ENCODE data around the gene NKTR. TPM values are rescaled to one million over a fixed set of nuclear protein-coding genes. Genes with fewer than 3 reads are reported as not detected.

NKTR gene
- total RNA-seq, 1 experiment from 2014 or later = 70.5 TPM

DNA sequence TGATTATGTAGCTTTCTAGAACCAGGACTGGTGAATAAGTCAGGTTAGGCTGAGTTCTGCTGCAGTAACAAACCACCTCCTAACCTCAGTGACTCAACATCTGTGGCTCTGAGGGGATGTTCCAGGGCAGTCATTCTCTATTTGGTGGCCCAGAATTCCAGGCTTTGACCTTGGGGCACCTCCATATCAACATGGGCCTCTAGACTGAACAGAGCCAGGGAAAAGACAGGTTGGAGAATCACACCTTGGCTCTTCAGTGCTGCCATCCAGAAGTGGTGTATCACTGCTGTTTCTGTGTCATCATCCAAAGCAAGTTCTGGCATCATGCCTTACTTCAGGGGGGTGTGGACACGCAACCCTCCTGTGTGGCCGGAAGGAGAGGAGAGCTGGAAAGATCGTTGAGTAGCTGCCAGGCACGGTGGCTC is 68.3 kb downstream of the NKTR start:
- Histone ChIP-seq H3K4me3 (no peak overlapping the region), H3K79me2 (ENCODE audit: low read depth) (no peaks in the 10 kb centered on the region), H3K9me2 (ENCODE audit: insufficient read depth) (no peaks in the 10 kb centered on the region), H3K9me3 (ENCODE audit: insufficient read depth, low read depth) (no peaks in the 10 kb centered on the region), H3K36me3 (ENCODE audit: low read depth) (no peaks in the 10 kb centered on the region), H3K4me2 (no peak overlapping the region), H3F3A (ENCODE audit: insufficient read depth, low read depth) (no peaks in the 10 kb centered on the region), H3K27ac (no peak overlapping the region), H2AFZ (no peak overlapping the region), H3K27me3 (ENCODE audit: insufficient read depth, low read depth) (no peaks in the 10 kb centered on the region), H3K4me1 (replicated peaks; ENCODE audit: insufficient read depth) (no peaks in the 10 kb centered on the region), H4K20me1 (ENCODE audit: insufficient read depth) (no peaks in the 10 kb centered on the region)
- DNase-seq = no peak
- intact Hi-C loops (cut with micrococcal nuclease; ENCODE audit: unreplicated experiment) = no loop called here
- no peak for TF ChIP-seq EZH2 (IDR thresholded peaks at IDR 0.05; ENCODE audit: low read depth)
- TF ChIP-seq, protein P1, sequence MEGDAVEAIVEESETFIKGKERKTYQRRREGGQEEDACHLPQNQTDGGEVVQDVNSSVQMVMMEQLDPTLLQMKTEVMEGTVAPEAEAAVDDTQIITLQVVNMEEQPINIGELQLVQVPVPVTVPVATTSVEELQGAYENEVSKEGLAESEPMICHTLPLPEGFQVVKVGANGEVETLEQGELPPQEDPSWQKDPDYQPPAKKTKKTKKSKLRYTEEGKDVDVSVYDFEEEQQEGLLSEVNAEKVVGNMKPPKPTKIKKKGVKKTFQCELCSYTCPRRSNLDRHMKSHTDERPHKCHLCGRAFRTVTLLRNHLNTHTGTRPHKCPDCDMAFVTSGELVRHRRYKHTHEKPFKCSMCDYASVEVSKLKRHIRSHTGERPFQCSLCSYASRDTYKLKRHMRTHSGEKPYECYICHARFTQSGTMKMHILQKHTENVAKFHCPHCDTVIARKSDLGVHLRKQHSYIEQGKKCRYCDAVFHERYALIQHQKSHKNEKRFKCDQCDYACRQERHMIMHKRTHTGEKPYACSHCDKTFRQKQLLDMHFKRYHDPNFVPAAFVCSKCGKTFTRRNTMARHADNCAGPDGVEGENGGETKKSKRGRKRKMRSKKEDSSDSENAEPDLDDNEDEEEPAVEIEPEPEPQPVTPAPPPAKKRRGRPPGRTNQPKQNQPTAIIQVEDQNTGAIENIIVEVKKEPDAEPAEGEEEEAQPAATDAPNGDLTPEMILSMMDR (conservative IDR thresholded peaks at IDR 0.05) = no peak
- BruUV-seq (replicated peaks) = no TSS peak
- ChIA-PET CTCF (no interaction called here), POLR2A (ENCODE audit: unreplicated experiment) (no interaction called here)

DNA sequence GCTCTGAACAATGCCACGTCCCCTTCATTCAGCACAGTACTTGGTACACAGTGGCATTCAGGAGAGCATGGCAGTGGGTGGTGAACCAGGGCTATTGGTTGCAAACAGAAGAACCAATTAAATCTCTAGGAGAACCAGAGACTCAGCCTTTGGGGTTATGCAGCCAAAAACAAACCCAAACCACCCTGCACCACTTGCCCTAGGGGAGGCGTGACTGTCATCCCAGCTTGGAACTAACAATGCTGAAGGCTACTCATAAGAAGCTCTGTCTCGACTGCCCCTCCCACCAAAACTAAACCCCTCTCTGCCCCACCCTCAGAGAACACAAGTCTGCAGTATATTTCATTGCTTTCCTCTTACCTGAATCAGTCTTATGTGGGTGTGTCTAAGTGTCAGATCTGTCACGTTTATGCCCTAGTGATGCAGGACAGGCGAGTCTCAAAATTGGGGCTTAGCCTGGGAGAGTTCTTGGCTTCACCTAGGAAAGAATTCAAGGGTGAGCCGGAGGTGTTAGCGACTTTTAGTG is 69.6 kb downstream of the NKTR start:
- CTCF ChIA-PET = no interaction called here
- TF ChIP-seq, protein P1 (conservative IDR thresholded peaks at IDR 0.05) = no peak
- no peak for TF ChIP-seq EZH2 (IDR thresholded peaks at IDR 0.05; ENCODE audit: low read depth)

DNA sequence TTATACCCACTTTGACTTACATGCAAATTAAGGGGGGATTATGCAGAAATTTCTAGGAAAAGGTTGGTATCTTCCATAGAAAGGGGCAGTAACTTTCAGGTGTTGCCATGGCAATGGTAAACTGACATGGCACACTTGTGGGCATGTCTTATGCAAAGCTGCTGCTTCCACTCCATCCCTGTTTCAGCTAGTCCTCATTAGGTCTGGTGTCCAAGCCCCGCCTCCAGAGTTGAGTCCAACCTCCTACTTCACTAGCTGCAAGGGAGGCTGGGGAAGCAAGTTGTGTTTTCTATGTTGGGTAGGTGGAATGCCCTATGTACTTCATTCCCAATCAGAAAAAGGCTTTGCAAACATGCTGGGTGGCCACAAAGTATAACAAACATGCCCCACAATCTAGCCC is 70.2 kb downstream of the NKTR start:
- H2AFZ ChIP-seq = no peak overlapping the region
- no peak for TF ChIP-seq EZH2 (IDR thresholded peaks at IDR 0.05; ENCODE audit: low read depth)
- TF ChIP-seq, protein P1 (conservative IDR thresholded peaks at IDR 0.05) = no peak
- H3K4me1 ChIP-seq (replicated peaks; ENCODE audit: insufficient read depth) = no peaks in the 10 kb centered on the region
- no peaks in the 10 kb centered on the region for H3K36me3 ChIP-seq (ENCODE audit: low read depth)
- no peak overlapping the region for H3K4me3 ChIP-seq
- no peak overlapping the region for H3K27ac ChIP-seq
- no peaks in the 10 kb centered on the region for H4K20me1 ChIP-seq (ENCODE audit: insufficient read depth)
- no peak overlapping the region for H3K4me2 ChIP-seq
- H3K9me3 ChIP-seq (ENCODE audit: insufficient read depth, low read depth) = no peaks in the 10 kb centered on the region
- intact Hi-C loops (cut with micrococcal nuclease; ENCODE audit: unreplicated experiment) = no loop called here
- H3K79me2 ChIP-seq (ENCODE audit: low read depth) = no peaks in the 10 kb centered on the region
- DNase-seq = no peak
- H3K9me2 ChIP-seq (ENCODE audit: insufficient read depth) = no peaks in the 10 kb centered on the region
- no TSS peak for BruUV-seq (replicated peaks)
- ChIA-PET CTCF (no interaction called here), POLR2A (ENCODE audit: unreplicated experiment) (interaction anchor here (0.5 kb wide), 1 partner anchor 13 kb away, joined by 3 read pairs; no protein-coding TSS in a partner anchor)
- no peaks in the 10 kb centered on the region for H3F3A ChIP-seq (ENCODE audit: insufficient read depth, low read depth)
- H3K27me3 ChIP-seq (ENCODE audit: insufficient read depth, low read depth) = no peaks in the 10 kb centered on the region

More for the DNA sequence above, 69.6 kb downstream of the NKTR start:
- no TSS peak for BruUV-seq (replicated peaks)
- DNase-seq = no peak
- Histone ChIP-seq H3F3A (ENCODE audit: insufficient read depth, low read depth) (no peaks in the 10 kb centered on the region), H2AFZ (no peak overlapping the region), H3K79me2 (ENCODE audit: low read depth) (no peaks in the 10 kb centered on the region), H3K36me3 (ENCODE audit: low read depth) (no peaks in the 10 kb centered on the region), H3K27ac (no peak overlapping the region), H3K9me2 (ENCODE audit: insufficient read depth) (no peaks in the 10 kb centered on the region), H4K20me1 (ENCODE audit: insufficient read depth) (no peaks in the 10 kb centered on the region), H3K4me1 (replicated peaks; ENCODE audit: insufficient read depth) (no peaks in the 10 kb centered on the region), H3K4me2 (no peak overlapping the region), H3K9me3 (ENCODE audit: insufficient read depth, low read depth) (no peaks in the 10 kb centered on the region), H3K4me3 (no peak overlapping the region), H3K27me3 (ENCODE audit: insufficient read depth, low read depth) (no peaks in the 10 kb centered on the region)
- intact Hi-C loops (cut with micrococcal nuclease; ENCODE audit: unreplicated experiment) = no loop called here
- POLR2A ChIA-PET (ENCODE audit: unreplicated experiment) = interaction anchor here (0.5 kb wide), 1 partner anchor 14 kb away, joined by 3 read pairs; no protein-coding TSS in a partner anchor
